Astrocyte of the hippocampus (primary cell): ENCODE data around the gene ATP2A3.
"Not testable (repeated sequence)": the region's sequence is repeated elsewhere in the genome, so short reads cannot be mapped to it uniquely, and the experiment has no call there.

Experiments
- DNase-seq: peaks from one replicate; pipeline ENCODE4 v3.0.0; 2011; ENCODE audit warnings: low read depth, low spot score

The ATP2A3 gene

GRCh38 chr17:3956327-3956957 lies 7.8 kb downstream of the ATP2A3 start:
- DNase-seq, result peak; percentile 42

- no peak for DNase-seq
These were observed 8.6 kb downstream of the ATP2A3 start for GRCh38 chr17:3955673-3955988.

- DNase-seq, result no peak
These were observed 9.1 kb downstream of the ATP2A3 start for GRCh38 chr17:3954976-3955672.

- no peak for DNase-seq
These were observed 10.2 kb downstream of the ATP2A3 start for GRCh38 chr17:3954086-3954485.

GRCh38 chr17:3953542-3953941 lies 10.7 kb downstream of the ATP2A3 start:
- no peak for DNase-seq

GRCh38 chr17:3952186-3952585 lies 12.1 kb downstream of the ATP2A3 start:
- DNase-seq, result no peak

- DNase-seq, result no peak
These were observed 12.8 kb downstream of the ATP2A3 start for GRCh38 chr17:3951420-3951819.

GRCh38 chr17:3951003-3951402 lies 13.2 kb downstream of the ATP2A3 start:
- no peak for DNase-seq

GRCh38 chr17:3950584-3950983 lies 13.7 kb downstream of the ATP2A3 start:
- no peak for DNase-seq

- DNase-seq, result no peak
These were observed 14.8 kb downstream of the ATP2A3 start for GRCh38 chr17:3949418-3949817.

- DNase-seq, result not testable (repeated sequence)
These were observed 15.7 kb downstream of the ATP2A3 start for GRCh38 chr17:3948551-3948950.

GRCh38 chr17:3947318-3947810 lies 16.9 kb downstream of the ATP2A3 start:
- DNase-seq, result no peak

GRCh38 chr17:3946711-3947235 lies 17.5 kb downstream of the ATP2A3 start:
- DNase-seq, result peak; percentile 32

GRCh38 chr17:3944485-3945388 lies 19.5 kb downstream of the ATP2A3 start:
- DNase-seq, result peak; percentile 79

- DNase-seq, result no peak
These were observed 20.9 kb downstream of the ATP2A3 start for GRCh38 chr17:3943240-3943891.

GRCh38 chr17:3940965-3941698 lies 23.1 kb downstream of the ATP2A3 start:
- no peak for DNase-seq

- no peak for DNase-seq
These were observed 26.9 kb downstream of the ATP2A3 start for GRCh38 chr17:3937359-3937758.

GRCh38 chr17:3935825-3936355 lies 28.3 kb downstream of the ATP2A3 start:
- DNase-seq, result peak; percentile 80

GRCh38 chr17:3935140-3935542 lies 29.1 kb downstream of the ATP2A3 start:
- DNase-seq, result peak; percentile 83

- DNase-seq, result no peak
These were observed 34.5 kb downstream of the ATP2A3 start for GRCh38 chr17:3929764-3930163.

GRCh38 chr17:3929181-3929580 lies 35.1 kb downstream of the ATP2A3 start:
- no peak for DNase-seq
